Neural cell (in vitro differentiated cells): Measurements from ENCODE around the gene ADH7. TPM values are rescaled to one million over a fixed set of nuclear protein-coding genes. Genes with fewer than 3 reads are reported as not detected.

Experiments used
- H2AFZ ChIP-seq: fragments of 200-600, 300-800 bp; sonication (generic), shearing (Covaris generic); 2 replicates; pipeline ENCODE4 v1.6.0; 2014; ENCODE audit warnings: low read depth, mild to moderate bottlenecking, antibody characterized with exemption, low read length, moderate library complexity
- H3F3A ChIP-seq: fragments of 200-600 bp; shearing (Covaris generic); 2 replicates; pipeline ENCODE4 v1.6.1; 2016; ENCODE audit warnings: mild to moderate bottlenecking, moderate library complexity, mixed read lengths, antibody characterized with exemption, low read length; ENCODE audit not compliant: insufficient read depth, poor library complexity, severe bottlenecking
- H3K27ac ChIP-seq: fragments of 200-600, 300-800 bp; sonication (generic), shearing (Covaris generic); 2 replicates; pipeline ENCODE4 v1.5.1; 2014; ENCODE audit warnings: mild to moderate bottlenecking, low read length, moderate library complexity
- H3K27me3 ChIP-seq: fragments of 300-800, 200-600 bp; sonication (generic), shearing (Covaris generic); 2 replicates; pipeline ENCODE4 v1.6.0; 2014; ENCODE audit warnings: mild to moderate bottlenecking, low read depth, low read length, moderate library complexity; ENCODE audit not compliant: insufficient read depth
- H3K36me3 ChIP-seq: fragments of 300-800, 200-600 bp; sonication (generic), shearing (Covaris generic); 2 replicates; pipeline ENCODE4 v1.5.1; 2014; ENCODE audit warnings: mild to moderate bottlenecking, antibody characterized with exemption, low read length, moderate library complexity; ENCODE audit not compliant: insufficient read depth
- H3K4me2 ChIP-seq: fragments of 300-800, 200-600 bp; sonication (generic), shearing (Covaris generic); 2 replicates; pipeline ENCODE4 v1.6.0; 2014; ENCODE audit warnings: mild to moderate bottlenecking, low read length
- H3K4me3 ChIP-seq: fragments of 300-800, 200-600 bp; sonication (generic), shearing (Covaris generic); 2 replicates; pipeline ENCODE4 v1.5.1; 2014; ENCODE audit warnings: mild to moderate bottlenecking, low read length, moderate library complexity
- H3K79me2 ChIP-seq: fragments of 200-600 bp; shearing (Covaris generic); replicated peaks from 2 replicates; pipeline ENCODE4 v1.6.0; 2014; ENCODE audit warnings: mild to moderate bottlenecking, low read length, moderate library complexity; ENCODE audit not compliant: insufficient read depth
- H3K9ac ChIP-seq: fragments of 300-800, 200-600 bp; sonication (generic), shearing (Covaris generic); 2 replicates; pipeline ENCODE4 v1.6.1; 2016; ENCODE audit warnings: mild to moderate bottlenecking, low read length, mixed read lengths
- H3K9me2 ChIP-seq: fragments of 200-600 bp; shearing (Covaris generic); 2 replicates; pipeline ENCODE4 v1.6.1; 2016; ENCODE audit warnings: mild to moderate bottlenecking, low read length, mixed read lengths; ENCODE audit not compliant: insufficient read depth
- H3K9me3 ChIP-seq: fragments of 200-600, 300-800 bp; sonication (generic), shearing (Covaris generic); 2 replicates; pipeline ENCODE4 v1.6.1; 2016; ENCODE audit warnings: mild to moderate bottlenecking, mixed run types, low read length, moderate library complexity, mixed read lengths
- H4K20me1 ChIP-seq: fragments of 200-600 bp; shearing (Covaris generic); 2 replicates; pipeline ENCODE4 v1.6.1; 2016; ENCODE audit warnings: mild to moderate bottlenecking, mixed run types; ENCODE audit not compliant: insufficient read depth
- CTCF ChIP-seq: fragments of 450-650 bp; IDR thresholded peaks from 2 replicates; pipeline ENCODE4 v1.5.1; 2014; ENCODE audit warnings: antibody characterized with exemption, mild to moderate bottlenecking, moderate library complexity; ENCODE audit not compliant: poor library complexity, severe bottlenecking
- EP300 ChIP-seq: fragments of 450-650 bp; conservative IDR thresholded peaks from 2 replicates; pipeline ENCODE4 v1.6.1; 2014; ENCODE audit warnings: antibody characterized with exemption, mild to moderate bottlenecking, moderate library complexity; ENCODE audit not compliant: poor library complexity, severe bottlenecking
- EZH2 ChIP-seq: fragments of 200-600, 300-800 bp; shearing (Covaris generic), sonication (generic); IDR thresholded peaks from 2 replicates; pipeline ENCODE4 v1.6.1; 2014; ENCODE audit warnings: antibody characterized with exemption, low read length, borderline replicate concordance, mild to moderate bottlenecking; ENCODE audit not compliant: insufficient read depth, poor library complexity, severe bottlenecking
- MXI1 ChIP-seq: fragments of 450-650 bp; conservative IDR thresholded peaks from 2 replicates; pipeline ENCODE4 v1.6.1; 2014; ENCODE audit warnings: antibody characterized with exemption, mild to moderate bottlenecking; ENCODE audit not compliant: poor library complexity, severe bottlenecking
- POLR2AphosphoS5 ChIP-seq: IDR thresholded peaks from 2 replicates; pipeline ENCODE4 v1.6.1; 2012
- RAD21 ChIP-seq: fragments of 450-650 bp; conservative IDR thresholded peaks from 2 replicates; pipeline ENCODE4 v1.6.1; 2014; ENCODE audit warnings: antibody characterized with exemption, mild to moderate bottlenecking, moderate library complexity
- REST ChIP-seq: IDR thresholded peaks from 2 replicates; pipeline ENCODE4 v1.6.1; 2012; ENCODE audit warnings: borderline replicate concordance
- SMC3 ChIP-seq: fragments of 450-650 bp; conservative IDR thresholded peaks from 2 replicates; pipeline ENCODE4 v1.6.1; 2014; ENCODE audit warnings: antibody characterized with exemption, mild to moderate bottlenecking, moderate library complexity; ENCODE audit not compliant: poor library complexity
- TAF1 ChIP-seq: IDR thresholded peaks from 2 replicates; pipeline ENCODE4 v1.6.1; 2012; ENCODE audit warnings: low read depth
- polyA plus RNA-seq: library from polyadenylated mRNA; depleted of rRNA; stranded (reverse); fragments of >200 nt; gene quantifications from 2 replicates; pipeline ENCODE4 v1.2.3, GENCODE V29; 2014

ADH7 gene
- polyA plus RNA-seq, 1 donor from 2014 or later, result not detected

- no peak overlapping the region for H3K4me3 ChIP-seq
- H3K27me3 ChIP-seq, result no peaks in the 10 kb centered on the region
- H3F3A ChIP-seq, result no peaks in the 10 kb centered on the region
- no peak overlapping the region for H2AFZ ChIP-seq
- H4K20me1 ChIP-seq, result no peaks in the 10 kb centered on the region
- no peaks in the 10 kb centered on the region for H3K9me3 ChIP-seq
- TF ChIP-seq POLR2AphosphoS5 (no peak), CTCF (no peak), EP300 (no peak), EZH2 (no peak), REST (no peak), TAF1 (no peak), SMC3 (no peak), RAD21 (no peak), MXI1 (no peak)
- no peak overlapping the region for H3K9ac ChIP-seq
- H3K27ac ChIP-seq, result no peak overlapping the region
- no peak overlapping the region for H3K4me2 ChIP-seq
- H3K36me3 ChIP-seq, result no peaks in the 10 kb centered on the region
- H3K9me2 ChIP-seq, result no peaks in the 10 kb centered on the region
- H3K79me2 ChIP-seq, result no peaks in the 10 kb centered on the region
Observed at GRCh38 chr4:99459546-99460042, 24.5 kb upstream of the ADH7 start.

GRCh38 chr4:99458911-99459447 is 23.8 kb upstream of the ADH7 start:
- Histone ChIP-seq H3K36me3 (no peaks in the 10 kb centered on the region), H3K9me2 (no peaks in the 10 kb centered on the region), H4K20me1 (no peaks in the 10 kb centered on the region), H2AFZ (no peak overlapping the region), H3K4me2 (no peak overlapping the region), H3K9me3 (no peaks in the 10 kb centered on the region), H3K9ac (no peak overlapping the region), H3K79me2 (no peaks in the 10 kb centered on the region), H3K4me3 (no peak overlapping the region), H3K27ac (no peak overlapping the region), H3F3A (no peaks in the 10 kb centered on the region), H3K27me3 (no peaks in the 10 kb centered on the region)
- no peak for TF ChIP-seq RAD21
- TF ChIP-seq TAF1, result no peak
- TF ChIP-seq MXI1, result no peak
- TF ChIP-seq REST, result no peak
- TF ChIP-seq SMC3, result no peak
- TF ChIP-seq CTCF, result no peak
- no peak for TF ChIP-seq POLR2AphosphoS5
- TF ChIP-seq EP300, result no peak
- TF ChIP-seq EZH2, result no peak
